GM12878 (cell line): ENCODE results near the gene CNOT6L.

Experiments
- CTCF ChIP-seq, 3 experiments: IDR thresholded peaks in 2 of 3; conservative IDR thresholded peaks in 1 of 3; 2 replicates each; pipeline ENCODE4 v1.5.1; 2011; ENCODE audit warnings: low read depth in 3 of 3, low read length in 3 of 3, mild to moderate bottlenecking in 3 of 3, control low read depth in 2 of 3, moderate library complexity in 2 of 3, inconsistent platforms in 1 of 3, mixed read lengths in 1 of 3; ENCODE audit not compliant: control insufficient read depth in 2 of 3, insufficient read depth in 1 of 3; ENCODE audit errors: extremely low read depth in 1 of 3
- E4F1 ChIP-seq: fragments of 450-650 bp; IDR thresholded peaks from 2 replicates; pipeline ENCODE4 v1.6.1; 2018; ENCODE audit warnings: borderline replicate concordance, mild to moderate bottlenecking; ENCODE audit not compliant: partially characterized antibody
- EGR1 ChIP-seq, 2 experiments: IDR thresholded peaks; 1 replicate in 1 of 2; 2 replicates in 1 of 2; pipeline ENCODE4 v1.6.1; 2011 to 2012; ENCODE audit warnings: low read depth in 2 of 2, low read length in 2 of 2, borderline replicate concordance in 1 of 2, mild to moderate bottlenecking in 1 of 2, moderate library complexity in 1 of 2
- PKNOX1 ChIP-seq: fragments of 450-650 bp; IDR thresholded peaks from 2 replicates; pipeline ENCODE4 v1.6.1; 2016; ENCODE audit warnings: mild to moderate bottlenecking
- POLR2A ChIP-seq: IDR thresholded peaks from 2 replicates; pipeline ENCODE4 v1.6.1; 2011; ENCODE audit warnings: low read depth, mild to moderate bottlenecking, low read length
- SMARCA5 ChIP-seq: fragments of 450-650 bp; IDR thresholded peaks from 2 replicates; pipeline ENCODE4 v1.6.1; 2017; ENCODE audit warnings: mild to moderate bottlenecking
- SP1 ChIP-seq: IDR thresholded peaks from one replicate; pipeline ENCODE4 v1.6.1; 2011; ENCODE audit warnings: low read depth, low read length
- TCF7 ChIP-seq: IDR thresholded peaks from 2 replicates; pipeline ENCODE4 v1.6.1; 2014; ENCODE audit warnings: antibody characterized with exemption, borderline replicate concordance

DNA sequence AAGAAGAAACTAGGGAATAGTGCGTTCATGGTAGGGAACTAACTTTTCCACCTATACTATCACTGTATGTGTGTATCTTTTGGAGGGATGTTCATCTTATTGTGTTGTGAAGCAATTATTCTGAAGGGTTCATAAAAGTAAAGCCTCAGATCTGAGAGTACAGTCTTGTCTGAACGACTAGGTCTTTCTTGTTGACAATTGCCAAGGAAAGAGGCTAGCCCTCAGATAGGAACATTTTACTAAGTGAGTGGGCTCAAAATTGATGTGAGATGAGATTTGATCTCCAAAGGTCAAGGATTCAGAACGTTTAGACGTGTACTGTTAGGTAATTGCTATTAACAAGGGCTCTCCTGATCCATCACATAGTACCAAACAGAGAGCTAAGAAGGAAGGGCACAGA lies 15.2 kb upstream of the CNOT6L start:
- TF ChIP-seq POLR2A (no peak), PKNOX1 (no peak), EGR1 (IDR thresholded peaks at IDR 0.05; ENCODE audit: borderline replicate concordance in 1 of 2, low read depth in 2 of 2, low read length in 2 of 2) (no peak), CTCF (IDR thresholded peaks at IDR 0.05 in 2 of 3, conservative IDR thresholded peaks at IDR 0.05 in 1 of 3; ENCODE audit: control insufficient read depth in 2 of 3, extremely low read depth in 1 of 3, insufficient read depth in 1 of 3, low read depth in 3 of 3, low read length in 3 of 3) (no peak), SMARCA5 (no peak), E4F1 (no peak), SP1 (no peak), TCF7 (no peak)
